ENCODE measurements around the gene UAP1L1.
A peak's percentile ranks its signal among the peaks of the same experiment; 100 is the strongest.
"Not testable (repeated sequence)": the region's sequence is repeated elsewhere in the genome, so short reads cannot be mapped to it uniquely, and the experiment has no call there.

UAP1L1 gene, protein sequence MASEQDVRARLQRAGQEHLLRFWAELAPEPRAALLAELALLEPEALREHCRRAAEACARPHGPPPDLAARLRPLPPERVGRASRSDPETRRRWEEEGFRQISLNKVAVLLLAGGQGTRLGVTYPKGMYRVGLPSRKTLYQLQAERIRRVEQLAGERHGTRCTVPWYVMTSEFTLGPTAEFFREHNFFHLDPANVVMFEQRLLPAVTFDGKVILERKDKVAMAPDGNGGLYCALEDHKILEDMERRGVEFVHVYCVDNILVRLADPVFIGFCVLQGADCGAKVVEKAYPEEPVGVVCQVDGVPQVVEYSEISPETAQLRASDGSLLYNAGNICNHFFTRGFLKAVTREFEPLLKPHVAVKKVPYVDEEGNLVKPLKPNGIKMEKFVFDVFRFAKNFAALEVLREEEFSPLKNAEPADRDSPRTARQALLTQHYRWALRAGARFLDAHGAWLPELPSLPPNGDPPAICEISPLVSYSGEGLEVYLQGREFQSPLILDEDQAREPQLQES

DNA sequence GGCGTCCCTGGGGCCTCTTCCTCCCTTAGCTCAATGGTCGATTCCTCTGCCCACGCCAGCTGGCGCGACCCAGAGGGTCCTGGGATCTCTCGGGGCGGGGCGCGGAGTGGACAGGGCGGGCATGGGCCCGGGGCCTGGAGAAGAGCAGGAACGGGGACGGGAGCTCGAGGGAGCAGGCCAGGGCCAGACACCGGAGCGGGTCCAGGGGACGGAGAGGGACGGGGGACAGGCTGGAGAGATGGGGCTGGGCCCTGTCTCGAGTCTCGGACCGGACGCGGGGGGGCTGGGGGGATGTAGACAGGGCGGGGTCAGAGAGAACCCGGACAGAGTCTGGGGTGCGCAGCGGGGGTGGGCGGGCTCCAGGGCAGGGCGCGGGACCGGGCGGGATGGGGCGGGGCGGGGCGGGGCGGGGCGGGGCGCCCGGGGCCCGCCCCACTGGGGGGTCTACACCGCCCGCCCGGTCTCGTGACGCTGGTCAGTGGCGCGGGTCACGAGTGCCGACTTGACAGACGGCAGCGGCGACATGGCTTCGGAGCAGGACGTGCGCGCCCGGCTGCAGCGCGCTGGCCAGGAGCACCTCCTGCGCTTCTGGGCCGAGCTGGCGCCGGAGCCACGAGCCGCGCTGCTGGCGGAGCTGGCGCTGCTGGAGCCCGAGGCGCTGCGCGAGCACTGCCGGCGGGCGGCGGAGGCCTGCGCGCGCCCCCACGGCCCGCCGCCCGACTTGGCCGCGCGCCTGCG lies at the start of gene UAP1L1:
UAP1L1 (plus strand) TSS at position 508 of the 738 bp plus-strand sequence; CDS start at position 524, 16 bp downstream.
- DNase-seq: peak; percentile 36

DNA sequence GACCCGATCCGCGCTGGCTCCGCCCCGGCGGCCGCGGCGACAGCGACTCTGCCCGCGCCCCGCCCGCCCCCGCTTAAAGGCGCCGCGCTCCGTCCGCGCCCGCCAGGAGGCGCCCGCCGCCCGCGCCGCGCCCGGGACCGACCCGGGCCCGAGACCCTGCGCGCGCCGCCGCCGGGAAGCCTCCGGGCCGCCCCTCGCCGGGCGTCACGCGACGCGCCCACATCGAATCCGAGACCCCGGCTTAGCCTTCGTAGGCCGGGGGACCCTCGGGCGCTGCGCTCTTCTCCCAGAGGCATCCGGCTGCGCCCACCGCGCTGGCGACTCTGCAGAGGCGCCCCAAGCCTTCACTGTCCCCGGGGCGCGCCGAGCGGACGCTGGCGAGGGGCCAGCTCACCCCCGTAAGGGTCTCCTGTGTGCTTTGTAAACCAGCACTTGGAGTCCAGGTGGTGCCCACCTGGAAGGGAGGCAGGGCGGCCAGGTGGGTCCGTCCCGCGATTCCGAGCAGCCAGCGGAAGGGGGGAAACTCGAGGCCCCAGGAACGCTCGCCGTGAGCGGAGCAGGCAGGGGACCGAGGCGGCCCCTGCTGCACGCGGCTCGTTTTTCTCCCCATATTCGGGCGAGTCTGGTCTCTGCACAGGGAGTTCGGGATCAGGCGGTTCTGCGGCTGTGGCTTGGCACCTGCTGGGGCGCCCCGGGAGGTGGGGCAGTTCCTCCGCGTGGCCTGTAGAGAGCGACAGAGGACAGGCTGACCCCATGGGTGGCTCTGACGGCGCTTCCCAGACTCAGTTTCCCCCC lies 48.9 kb upstream of the UAP1L1 start:
- DNase-seq: peak; percentile 65

GRCh38 chr9:137029058-137029936 lies 48.0 kb upstream of the UAP1L1 start:
- peak; percentile 79 for DNase-seq

DNA sequence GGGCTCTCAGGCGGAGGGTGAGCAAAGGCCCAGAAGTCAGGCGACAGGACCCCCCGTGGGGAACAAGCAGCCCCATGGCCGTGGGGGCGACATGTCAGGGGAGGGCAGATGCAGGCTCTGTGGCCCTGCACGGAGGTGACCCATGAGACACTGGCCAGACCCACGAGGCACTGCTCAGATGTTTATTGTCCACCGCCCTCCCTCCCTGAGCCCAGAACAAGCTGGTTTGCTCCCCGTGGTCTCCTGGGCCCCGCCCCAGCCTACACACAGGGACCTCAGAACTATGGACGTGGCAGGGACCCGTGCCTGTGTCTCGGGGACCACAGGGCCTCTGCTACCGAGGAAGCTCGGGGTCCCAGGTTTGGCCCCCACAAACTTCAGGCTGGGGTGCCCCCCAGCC lies 47.3 kb upstream of the UAP1L1 start:
- DNase-seq: no peak

- peak; percentile 59 for DNase-seq
Measured at GRCh38 chr9:137030538-137031527, 46.5 kb upstream of the UAP1L1 start.

- peak; percentile 40 for DNase-seq
Measured at GRCh38 chr9:137031904-137032640, 45.2 kb upstream of the UAP1L1 start, which contains the start of gene FUT7. FUT7 (minus strand) TSS chr9:137032088; CDS start chr9:137031991, 97 bp downstream.

GRCh38 chr9:137032858-137033257 lies 44.5 kb upstream of the UAP1L1 start:
- DNase-seq: no peak

DNA sequence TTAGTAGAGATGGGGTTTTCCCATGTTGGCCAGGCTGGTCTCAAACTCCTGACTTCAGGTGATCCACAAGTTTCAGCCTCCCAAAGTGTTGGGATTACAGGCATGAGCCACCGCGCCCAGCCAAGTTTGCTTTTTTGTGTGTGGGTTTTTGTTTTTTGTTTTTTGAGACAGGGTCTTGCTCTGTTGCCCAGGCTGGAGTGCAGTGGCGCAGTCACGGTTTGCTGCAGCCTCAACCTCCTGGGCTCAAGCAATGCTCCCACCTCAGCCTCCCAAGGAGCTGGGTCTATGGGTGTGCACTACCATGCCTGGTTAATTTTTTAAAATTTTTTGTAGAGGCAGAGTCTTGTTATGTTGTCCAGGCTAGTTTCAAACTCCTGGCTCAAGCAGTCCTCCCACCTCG lies 43.8 kb upstream of the UAP1L1 start:
- not testable (repeated sequence) for DNase-seq

DNA sequence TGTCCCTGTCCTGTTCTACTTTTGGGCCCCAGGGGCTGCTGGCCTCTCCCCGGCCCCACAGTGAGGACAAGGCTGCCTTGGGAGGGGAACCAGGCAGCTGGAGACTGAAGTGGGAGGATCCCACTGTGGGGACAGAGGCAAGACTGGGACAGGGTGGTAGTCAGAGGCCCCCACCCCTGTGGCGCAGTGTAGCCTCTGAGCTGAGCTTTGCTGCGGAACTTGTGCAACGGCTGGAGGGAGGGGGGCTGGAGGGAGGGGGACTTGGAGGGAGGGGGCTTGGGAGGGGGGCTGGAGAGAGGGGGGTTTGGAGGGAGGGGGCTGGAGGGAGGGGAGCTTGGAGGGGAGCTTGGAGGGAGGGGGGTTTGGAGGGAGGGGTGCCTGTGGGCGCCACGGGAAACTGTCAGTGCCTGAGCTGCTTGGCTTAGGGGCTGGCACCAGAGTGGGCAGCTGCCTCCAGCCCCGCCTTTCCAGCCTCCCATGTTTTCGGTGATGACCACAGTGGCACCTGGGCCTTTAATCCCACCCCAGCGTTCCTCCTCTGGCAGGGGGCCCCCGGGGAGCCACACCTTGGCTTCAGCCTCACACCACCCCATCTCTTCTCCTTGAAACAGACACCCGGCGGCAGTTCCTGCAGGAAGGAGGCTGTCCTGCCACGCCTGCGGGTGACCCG lies 43.1 kb upstream of the UAP1L1 start:
- no peak for DNase-seq

DNA sequence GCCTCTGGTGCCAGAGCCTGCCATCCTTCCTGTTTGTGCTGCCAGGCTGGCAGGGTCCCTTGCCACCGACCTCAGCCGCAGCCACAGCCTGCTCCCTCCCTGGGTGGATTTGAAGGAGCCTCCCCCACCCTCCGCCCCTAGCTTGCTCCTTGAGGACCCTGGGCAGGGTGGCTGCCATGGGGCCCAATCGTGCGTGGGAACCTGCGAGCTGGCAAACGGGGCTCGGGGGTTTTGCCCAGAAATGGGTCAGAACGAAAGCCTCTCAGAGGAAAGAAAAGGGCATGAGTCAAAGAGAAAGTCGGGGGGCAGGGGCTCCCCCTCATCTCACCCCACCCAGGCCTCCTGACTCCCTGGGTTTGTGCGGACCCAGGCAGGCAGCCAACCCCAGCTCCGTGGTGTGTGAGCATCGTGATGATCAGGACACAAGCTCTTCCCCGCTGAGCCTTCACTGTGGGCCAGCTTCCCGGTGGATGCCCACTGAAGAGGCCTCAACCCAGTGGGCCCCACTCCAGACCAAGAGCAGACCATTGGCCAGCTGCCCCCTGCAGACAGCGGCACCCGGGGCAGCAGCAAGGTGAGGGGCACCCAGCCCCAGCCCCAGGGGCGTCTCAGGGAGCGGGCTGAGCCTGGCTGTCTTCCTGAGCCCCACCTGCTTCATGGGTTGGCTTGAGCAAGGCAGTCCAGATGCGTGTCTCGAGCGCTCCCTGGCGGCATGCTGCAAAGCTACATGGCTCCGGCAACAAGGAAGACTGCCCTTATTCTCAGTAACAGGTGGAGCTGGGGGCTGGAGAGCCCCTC lies 42.4 kb upstream of the UAP1L1 start:
- peak; percentile 90 for DNase-seq

DNA sequence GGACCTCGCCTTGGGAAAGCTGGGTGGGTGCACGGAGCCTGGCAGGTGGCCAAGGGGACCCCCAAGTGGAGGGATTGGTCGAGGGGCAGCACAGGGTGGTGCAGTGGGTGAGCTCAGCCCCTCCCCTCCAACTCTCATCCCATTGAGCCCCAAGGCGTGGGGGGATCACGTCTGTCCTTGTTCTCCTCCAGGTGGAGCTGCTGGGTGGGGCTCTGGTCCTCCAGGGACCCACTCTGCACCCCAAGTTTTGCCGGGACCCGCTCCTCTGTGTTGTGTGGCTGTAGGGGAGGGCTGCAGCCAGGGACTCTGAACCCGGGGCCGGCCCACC lies 41.8 kb upstream of the UAP1L1 start:
- DNase-seq: no peak

GRCh38 chr9:137035937-137036336 lies 41.4 kb upstream of the UAP1L1 start:
- no peak for DNase-seq

- no peak for DNase-seq
Measured at GRCh38 chr9:137037035-137037434, 40.3 kb upstream of the UAP1L1 start.

DNA sequence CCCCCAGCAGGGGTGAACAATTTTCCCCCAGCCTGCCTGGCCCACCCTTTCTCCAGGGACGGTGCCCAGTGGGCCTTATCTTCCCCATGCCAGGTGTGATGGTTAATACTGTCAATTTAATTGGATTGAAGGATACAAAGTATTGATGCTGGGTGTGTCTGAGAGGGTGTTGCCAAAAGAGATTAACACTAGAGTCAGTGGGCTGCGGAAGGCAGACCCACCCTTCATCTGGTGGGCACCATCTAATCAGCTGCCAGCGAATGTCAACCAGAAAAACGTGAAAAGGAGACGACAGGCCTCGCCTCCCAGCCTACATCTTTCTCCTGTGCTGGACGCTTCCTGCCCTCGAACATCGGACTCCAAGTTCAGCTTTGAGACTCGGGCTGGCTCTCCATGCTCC lies 39.8 kb upstream of the UAP1L1 start:
- no peak for DNase-seq

DNA sequence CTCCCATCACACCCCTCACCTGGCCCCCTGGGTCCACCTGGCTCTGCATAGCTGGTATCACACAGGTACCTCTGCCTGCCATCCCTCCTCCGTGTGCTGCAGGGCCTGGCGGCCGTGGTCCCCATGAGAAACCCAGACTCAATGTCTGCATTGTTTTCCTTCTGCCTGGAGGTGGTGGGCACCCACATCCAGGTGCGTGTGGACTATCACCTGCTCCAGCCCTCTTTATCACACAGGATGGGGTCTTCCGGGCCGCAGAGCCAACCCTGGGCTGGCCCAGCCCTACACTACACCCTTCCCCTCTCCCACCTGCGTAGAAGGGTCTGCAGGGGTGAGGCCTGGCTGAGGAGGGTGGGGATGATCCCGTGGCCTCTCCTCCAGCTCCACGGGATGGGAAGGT lies 38.4 kb upstream of the UAP1L1 start:
- no peak for DNase-seq

DNA sequence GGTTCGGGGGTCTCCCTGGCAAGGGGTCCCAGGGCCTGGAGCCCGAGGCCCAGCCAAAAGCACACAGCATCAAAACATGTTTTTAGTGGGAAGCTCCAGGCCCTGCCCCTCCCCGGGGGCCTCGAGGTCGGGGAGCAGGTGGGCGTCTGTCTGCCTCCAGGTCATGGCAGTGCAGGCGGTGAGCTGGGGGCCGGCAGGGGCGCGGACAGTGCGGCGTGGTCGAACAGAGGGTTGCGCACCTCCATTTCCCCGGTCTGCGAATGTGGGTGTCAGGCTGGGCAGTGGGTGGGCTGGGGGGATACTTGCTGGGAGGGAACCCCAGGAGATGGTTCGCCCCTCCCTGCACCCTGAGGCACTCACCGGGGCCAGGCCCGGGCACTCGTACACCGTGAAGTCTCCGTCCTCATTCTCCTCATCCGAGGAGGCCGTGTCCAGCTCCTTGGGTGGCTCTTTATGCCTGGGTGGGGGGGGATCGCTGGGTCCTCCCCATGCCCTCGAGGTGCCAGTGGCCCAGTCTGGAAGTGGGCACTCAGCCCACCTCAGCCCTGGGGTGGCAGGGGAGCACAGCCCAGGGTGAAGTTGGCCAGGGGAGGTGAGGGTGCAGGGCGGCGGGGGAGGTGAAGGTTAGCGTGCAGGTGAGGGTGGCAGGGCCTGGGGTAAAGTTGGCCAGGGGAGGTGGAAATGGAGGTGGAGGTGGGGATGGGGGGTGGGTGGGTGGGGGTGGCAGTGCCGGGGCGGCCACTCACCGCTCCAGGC lies 37.5 kb upstream of the UAP1L1 start:
- no peak for DNase-seq

GRCh38 chr9:137040568-137040967 lies 36.7 kb upstream of the UAP1L1 start:
- DNase-seq: no peak

- no peak for DNase-seq
Measured at GRCh38 chr9:137041124-137041523, 36.2 kb upstream of the UAP1L1 start.

Measured in stimulated activated CD4-positive, alpha-beta T cell treated with anti-CD3 and anti-CD28 coated beads, Interleukin-4, amount 100 ng/mL, for 24 hours (primary cell).